Stimulated activated CD4-positive, alpha-beta T cell treated with anti-CD3 and anti-CD28 coated beads, Interleukin-1b, Interleukin-23, amount 100 ng/mL, for 24 hours (primary cell): ENCODE data around the gene SPHK2.
"Not testable (repeated sequence)": the region's sequence is repeated elsewhere in the genome, so short reads cannot be mapped to it uniquely, and the experiment has no call there.

Experiments used
- DNase-seq, 4 experiments: peaks; one replicate each; pipeline ENCODE4 v3.0.0-alpha.2; 2020; ENCODE audit warnings: low read depth in 4 of 4, low spot score in 1 of 4

The SPHK2 gene

DNA sequence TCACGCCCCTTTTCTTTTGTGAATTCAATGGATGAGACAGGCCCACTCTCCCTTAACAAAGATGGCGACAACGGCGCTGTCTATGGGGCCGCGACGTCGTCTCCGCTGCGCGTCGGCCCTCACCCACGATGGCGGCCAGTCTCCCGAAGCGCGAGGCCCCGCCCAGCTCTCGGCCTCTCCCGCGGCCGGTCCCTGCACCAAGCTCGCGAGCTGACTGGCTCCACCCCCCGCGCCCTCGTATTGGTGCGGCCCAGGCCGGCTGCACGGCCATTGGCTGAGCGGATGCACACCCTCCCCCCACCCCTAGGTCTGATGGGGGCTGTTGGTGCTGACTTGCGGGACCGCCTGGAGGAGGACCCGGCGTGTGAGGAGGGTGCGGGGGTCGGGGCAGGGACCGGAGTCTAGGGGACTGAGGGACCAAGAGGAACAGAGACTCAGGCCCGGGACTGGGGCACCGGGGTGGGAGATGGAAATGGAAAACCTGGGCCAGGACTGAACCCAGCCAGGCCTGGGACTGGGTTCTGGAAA lies 4.8 kb downstream of the SPHK2 start:
- DNase-seq, result peak; percentile 92 to 98 (median 95)

DNA sequence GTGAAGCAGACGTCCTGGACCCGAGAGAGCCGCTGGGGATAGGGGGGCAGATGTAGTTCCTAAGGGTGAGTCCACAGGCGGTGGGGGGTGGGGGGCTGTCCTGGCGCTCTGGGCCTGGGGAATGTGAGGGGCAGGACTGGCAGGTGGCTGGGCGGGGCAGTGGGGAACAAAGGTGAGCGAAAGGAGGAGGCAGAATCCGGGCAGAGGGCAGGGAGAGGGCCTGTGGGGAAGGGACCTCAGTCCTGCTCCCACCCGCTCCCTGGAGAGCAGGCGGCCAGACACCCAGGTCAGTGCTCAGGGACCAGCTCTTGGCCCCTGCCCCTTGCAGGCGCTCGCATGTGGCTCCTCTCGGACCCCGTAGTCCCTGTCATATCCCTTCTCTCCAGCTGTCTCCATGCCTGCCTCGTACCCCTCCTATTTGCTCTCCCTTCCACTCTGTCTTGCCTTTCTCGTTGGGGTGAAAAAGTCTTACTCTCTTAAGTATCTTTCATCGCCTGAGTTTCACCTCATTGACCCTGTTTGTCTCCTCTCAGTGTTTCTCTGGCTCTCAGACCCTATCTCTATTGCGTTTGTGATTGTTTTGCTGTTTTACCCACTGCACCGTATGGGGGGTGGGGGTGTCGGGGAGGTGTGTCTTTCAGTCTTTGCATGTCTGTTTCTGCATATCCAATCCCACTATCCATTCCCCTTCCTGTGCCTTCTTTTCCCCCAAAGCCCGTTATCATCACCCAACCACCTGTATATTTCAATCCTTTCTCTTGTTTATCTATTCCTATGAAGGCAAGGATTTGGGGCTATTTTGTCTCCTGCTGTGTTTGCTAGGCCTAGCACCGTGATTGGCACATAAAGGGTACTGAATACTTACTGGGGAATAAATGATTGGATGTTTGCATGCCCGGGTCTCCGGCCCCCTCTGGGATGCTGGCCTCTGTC lies 5.8 kb downstream of the SPHK2 start:
- DNase-seq, result no peak

DNA sequence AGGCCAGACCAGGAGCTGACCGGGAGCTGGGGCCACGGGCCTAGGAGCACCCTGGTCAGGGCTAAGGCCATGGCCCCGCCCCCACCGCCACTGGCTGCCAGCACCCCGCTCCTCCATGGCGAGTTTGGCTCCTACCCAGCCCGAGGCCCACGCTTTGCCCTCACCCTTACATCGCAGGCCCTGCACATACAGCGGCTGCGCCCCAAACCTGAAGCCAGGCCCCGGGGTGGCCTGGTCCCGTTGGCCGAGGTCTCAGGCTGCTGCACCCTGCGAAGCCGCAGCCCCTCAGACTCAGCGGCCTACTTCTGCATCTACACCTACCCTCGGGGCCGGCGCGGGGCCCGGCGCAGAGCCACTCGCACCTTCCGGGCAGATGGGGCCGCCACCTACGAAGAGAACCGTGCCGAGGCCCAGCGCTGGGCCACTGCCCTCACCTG lies 6.6 kb downstream of the SPHK2 start:
- DNase-seq, result no peak

DNA sequence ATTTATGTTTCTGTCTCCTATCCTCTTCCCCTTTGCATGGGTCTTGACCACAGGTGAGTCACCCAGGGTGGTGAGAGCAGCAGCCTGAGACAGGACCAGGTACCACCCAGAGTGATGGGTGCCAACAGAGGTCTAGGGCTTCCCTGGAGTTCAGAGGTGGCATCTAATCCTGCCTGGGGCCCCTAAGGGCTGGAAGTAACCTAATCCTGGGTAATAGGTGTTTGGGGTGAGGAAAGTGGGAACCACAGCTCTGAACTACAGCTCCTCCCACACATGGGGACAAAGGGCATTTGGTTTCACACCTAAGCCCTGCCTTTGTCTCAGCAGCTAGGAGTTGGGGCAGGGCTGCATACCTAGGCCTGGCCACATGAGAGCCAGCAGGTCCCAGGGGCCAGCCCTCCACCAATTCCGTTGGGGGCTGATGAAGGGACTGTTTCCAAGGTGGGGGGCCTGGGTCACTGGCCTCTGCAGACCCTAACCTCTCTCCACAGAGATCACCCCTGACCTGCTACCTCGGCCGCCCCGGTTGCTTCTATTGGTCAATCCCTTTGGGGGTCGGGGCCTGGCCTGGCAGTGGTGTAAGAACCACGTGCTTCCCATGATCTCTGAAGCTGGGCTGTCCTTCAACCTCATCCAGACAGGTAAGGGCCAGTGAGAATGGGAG lies 8.0 kb downstream of the SPHK2 start:
- DNase-seq, result no peak

DNA sequence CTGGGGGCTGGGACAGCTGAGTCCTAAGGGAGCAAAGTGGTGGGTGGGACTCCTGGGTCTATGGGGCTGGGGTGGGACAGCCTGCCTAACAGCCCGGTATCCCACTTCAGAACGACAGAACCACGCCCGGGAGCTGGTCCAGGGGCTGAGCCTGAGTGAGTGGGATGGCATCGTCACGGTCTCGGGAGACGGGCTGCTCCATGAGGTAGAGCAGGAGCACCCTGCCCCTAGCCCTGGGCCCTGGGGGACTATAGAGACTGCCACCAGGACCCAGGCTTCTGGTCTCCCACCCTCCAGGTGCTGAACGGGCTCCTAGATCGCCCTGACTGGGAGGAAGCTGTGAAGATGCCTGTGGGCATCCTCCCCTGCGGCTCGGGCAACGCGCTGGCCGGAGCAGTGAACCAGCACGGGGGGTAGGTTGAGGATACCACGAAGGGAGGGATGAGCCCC lies 8.6 kb downstream of the SPHK2 start:
- DNase-seq, result no peak

DNA sequence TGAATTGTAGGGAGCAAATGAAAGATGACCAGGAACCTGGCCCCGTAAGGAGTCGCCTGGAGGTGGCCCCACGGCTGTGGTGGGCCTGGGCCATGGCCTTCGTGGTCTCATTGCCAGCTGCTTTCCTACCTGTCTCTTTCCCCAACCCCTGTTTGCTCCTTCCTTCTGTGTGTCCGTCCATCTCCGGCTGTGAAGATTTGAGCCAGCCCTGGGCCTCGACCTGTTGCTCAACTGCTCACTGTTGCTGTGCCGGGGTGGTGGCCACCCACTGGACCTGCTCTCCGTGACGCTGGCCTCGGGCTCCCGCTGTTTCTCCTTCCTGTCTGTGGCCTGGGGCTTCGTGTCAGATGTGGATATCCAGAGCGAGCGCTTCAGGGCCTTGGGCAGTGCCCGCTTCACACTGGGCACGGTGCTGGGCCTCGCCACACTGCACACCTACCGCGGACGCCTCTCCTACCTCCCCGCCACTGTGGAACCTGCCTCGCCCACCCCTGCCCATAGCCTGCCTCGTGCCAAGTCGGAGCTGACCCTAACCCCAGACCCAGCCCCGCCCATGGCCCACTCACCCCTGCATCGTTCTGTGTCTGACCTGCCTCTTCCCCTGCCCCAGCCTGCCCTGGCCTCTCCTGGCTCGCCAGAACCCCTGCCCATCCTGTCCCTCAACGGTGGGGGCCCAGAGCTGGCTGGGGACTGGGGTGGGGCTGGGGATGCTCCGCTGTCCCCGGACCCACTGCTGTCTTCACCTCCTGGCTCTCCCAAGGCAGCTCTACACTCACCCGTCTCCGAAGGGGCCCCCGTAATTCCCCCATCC lies 9.4 kb downstream of the SPHK2 start:
- DNase-seq, result no peak

DNA sequence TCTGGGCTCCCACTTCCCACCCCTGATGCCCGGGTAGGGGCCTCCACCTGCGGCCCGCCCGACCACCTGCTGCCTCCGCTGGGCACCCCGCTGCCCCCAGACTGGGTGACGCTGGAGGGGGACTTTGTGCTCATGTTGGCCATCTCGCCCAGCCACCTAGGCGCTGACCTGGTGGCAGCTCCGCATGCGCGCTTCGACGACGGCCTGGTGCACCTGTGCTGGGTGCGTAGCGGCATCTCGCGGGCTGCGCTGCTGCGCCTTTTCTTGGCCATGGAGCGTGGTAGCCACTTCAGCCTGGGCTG lies 9.9 kb downstream of the SPHK2 start:
- DNase-seq, result no peak

DNA sequence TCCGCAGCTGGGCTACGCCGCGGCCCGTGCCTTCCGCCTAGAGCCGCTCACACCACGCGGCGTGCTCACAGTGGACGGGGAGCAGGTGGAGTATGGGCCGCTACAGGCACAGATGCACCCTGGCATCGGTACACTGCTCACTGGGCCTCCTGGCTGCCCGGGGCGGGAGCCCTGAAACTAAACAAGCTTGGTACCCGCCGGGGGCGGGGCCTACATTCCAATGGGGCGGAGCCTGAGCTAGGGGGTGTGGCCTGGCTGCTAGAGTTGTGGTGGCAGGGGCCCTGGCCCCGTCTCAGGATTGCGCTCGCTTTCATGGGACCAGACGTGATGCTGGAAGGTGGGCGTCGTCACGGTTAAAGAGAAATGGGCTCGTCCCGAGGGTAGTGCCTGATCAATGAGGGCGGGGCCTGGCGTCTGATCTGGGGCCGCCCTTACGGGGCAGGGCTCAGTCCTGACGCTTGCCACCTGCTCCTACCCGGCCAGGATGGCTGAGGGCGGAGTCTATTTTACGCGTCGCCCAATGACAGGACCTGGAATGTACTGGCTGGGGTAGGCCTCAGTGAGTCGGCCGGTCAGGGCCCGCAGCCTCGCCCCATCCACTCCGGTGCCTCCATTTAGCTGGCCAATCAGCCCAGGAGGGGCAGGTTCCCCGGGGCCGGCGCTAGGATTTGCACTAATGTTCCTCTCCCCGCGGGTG lies 10.4 kb downstream of the SPHK2 start:
- no peak for DNase-seq

DNA sequence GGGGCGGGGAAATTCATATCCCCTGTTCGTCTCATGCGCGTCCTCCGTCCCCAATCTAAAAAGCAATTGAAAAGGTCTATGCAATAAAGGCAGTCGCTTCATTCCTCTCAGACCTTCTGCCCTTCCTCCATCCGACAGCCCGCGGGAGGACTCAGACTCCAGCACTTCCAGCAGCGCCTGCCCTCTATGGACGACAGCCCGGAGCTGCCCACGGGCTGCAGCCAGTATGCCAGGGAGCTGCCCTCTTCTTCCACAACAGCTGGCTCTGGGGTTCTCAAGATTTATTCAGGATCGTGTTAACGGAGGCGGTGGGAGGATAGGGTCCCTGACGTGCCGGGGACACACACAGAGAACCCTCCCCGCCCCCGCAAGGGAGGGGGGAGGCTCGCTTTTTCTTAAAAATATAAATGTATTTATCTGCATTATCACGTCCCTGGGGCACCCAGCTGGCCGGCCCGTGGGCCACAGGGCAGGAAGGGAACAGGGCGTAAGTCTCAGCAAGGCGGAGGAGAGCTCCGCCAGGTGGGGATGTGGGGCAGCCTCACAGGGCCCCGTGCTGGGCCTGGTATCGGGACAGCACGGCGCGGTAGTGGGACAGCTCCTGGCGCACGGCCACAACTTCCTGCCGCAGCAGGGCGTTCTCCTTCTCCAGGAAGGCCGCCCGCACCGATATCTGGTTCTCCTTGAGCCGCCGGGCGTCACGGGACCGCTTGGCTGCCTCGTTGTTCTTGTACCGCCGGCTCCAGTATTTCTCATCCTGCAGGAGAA lies 11.2 kb downstream of the SPHK2 start:
- no peak for DNase-seq

DNA sequence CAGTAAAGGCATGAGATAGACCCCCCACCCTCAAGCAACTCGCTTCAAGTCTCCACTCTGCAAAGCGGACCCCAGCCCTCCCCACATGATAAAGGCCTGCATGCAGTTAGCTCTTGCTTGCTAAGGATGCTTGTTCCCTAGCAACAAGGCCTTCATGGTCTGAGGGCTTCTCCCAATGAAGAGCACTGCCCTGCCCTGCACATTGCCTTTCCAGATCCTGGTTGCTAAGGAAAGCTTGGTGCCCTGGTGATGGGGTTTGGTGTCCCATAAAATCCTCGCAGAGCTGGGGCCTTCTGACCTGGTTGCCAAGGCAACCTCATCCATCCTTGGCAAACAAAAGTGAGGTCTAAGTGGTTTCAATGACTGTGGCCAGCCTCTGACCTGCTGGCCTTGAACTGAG lies 11.9 kb downstream of the SPHK2 start:
- no peak for DNase-seq

DNA sequence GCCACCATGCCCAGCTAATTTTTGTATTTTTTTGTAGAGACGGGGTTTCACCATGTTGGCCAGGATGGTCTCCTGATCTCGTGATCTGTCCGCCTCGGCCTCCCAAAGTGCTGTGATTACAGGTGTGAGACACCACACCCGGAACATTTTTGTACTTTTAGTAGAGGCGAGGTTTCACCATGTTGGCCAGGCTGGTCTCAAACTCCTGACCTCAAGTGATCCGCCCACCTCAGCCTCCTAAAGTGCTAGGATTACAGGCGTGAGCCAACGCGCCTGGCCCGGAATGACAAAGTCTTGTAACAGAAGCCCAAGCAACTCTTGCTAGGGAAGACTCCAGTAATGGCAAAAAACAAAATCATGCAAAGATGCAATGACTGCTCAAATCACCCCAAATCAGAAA lies 13.0 kb downstream of the SPHK2 start:
- not testable (repeated sequence) for DNase-seq

DNA sequence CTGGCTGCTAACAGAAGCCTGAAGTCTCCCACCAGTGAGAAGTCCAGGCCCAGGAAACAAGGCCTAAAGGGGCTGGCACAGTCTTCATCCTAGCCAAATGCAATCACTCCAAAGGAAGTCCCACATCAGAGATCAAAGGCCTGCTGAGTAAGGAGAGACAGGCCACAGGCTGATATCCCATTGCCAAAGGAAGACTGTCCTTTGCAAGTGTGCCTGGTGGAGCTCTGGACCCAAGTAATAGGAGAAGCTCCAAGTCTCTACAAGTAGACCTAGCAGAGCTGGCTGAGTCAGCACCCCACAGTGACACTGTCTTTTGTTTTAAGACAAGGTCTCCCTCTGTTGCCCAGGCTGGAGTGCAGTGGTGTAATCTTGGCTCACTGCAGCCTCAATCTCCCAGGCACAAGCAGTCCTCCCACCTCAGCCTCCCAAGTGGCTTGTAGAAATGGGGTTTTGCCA lies 13.4 kb downstream of the SPHK2 start:
- no peak for DNase-seq

DNA sequence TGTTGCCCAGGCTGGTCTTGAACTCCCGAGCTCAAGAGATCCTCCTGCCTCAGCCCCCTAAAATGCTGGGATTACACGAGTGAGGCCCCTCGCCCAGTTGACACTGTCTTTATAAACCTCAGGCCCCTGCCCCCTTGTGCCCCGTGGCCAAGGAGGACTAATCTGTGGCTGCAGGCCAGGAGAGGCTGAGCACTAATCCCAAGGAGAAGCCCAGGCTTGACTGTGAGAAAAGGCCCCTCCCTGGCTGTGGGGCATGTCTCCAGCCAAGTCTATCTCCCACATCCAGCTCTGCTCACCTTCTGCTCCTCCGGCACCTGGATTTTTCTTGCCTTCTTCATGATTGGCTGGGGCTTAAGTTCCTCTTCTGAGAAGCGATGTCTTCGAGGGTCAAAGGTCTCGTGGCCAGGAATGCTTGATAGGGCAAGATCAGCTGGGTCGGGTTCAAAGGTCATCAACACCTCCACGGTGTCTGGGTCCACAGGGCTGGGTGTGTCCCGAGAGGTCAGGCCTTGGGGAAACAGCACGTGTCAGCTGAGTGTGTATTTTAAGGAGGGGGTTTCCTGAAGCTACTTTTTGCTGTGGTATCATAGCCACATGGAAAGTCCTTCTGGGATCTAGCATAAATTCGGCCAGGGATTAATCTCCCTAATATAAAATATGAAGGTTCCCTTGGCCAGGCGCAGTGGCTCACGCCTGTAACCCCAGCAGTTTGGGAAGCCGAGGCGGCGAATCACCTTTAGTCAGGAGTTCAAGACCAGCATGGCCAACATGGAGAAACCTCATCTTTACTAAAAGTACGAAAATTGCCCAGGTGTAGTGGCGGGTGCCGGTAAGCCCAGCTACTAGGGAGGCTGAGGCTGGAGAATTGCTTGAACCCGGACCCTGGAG lies 14.1 kb downstream of the SPHK2 start:
- DNase-seq, result no peak

DNA sequence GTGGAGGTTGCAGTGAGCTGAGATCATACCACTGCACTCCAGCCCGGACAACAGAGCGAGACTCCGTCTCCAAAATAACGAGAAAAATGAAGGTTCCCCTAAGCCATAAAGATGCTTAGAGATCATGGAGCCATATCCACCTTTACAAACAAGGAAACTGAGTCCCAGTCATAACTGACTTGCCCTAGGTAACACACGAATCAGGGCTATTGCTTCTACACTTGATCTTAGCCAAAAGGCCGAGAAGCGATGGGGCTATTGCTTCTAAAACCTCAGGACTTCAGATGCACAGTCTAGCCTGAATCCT lies 14.7 kb downstream of the SPHK2 start:
- no peak for DNase-seq

DNA sequence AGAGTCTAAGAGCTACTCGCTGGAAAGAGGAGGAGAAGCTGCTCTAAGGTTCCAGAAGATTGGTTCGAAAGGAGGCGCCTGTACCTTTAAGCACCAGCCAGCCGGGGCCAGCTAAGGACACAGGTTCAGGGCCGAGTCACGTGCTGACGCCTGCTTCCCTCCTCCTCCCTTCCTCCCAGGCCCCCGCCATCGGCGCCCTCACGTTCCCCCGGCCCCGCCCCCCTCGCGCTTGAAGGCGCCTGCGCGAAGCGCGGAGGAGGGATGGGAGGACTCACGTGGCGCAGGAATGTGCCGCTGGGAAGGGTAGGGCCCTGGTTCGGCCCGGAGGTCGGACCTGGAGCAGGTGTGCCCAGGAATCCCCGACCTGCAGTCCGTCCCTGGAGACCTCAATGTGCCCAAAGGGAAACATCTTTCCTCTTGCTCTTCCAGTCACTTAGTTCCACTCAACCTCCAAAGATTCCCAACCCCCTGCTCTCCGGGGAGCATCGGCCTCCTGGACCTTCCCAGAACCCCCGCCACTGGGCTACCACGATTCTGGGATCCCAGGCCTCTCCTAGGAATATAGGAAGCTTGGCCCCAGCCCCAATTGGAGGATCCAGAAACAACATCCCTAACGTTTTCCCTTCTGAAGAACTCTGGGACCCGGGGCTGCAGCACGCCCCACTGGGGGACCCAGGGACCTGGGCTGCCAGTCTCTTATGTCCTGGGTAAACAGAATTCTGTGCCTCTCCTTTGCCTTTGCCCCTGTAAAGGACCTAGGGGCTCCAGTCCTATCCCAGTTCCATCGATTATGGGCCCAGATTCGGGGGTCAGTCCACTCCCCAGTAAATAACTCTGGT lies 15.3 kb downstream of the SPHK2 start:
- DNase-seq, result peak; percentile 86 to 94 (median 90)

DNA sequence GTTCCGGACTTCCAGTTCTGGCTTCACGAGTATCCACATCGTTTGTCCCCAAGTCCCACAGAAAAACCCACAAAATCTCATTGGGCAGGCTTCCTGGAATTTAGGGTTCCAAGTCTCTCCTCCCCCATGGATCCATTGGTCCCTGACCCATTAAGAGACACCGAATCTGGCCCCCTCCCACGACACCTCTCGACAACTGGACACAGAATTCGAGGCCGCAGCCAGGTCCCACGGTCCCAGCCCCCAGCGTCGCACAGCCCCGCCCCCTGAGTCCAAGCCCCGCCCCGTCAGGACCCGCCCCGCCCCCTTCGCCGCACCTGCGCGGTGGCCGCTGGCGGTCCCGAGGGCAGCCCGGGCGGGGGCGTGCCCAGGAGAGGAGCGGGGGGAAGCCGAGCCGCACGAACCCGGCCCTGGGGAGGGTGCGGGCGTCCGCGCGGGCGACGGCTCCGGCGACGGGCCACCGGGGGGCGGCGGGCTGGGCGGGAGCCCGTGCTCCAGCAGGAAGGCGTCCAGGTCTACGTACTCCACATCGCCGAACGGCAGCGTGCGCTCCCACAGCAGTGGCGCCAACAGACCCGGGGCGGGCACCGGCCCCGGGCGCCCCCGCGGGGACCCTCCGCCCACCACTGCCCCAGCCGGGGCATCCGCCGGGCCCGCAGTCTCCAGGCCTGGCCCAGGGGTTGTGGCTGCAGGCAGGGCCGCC lies 16.1 kb downstream of the SPHK2 start:
- peak in 3 of 4 experiments; percentile 62 to 76 (median 72) for DNase-seq

DNA sequence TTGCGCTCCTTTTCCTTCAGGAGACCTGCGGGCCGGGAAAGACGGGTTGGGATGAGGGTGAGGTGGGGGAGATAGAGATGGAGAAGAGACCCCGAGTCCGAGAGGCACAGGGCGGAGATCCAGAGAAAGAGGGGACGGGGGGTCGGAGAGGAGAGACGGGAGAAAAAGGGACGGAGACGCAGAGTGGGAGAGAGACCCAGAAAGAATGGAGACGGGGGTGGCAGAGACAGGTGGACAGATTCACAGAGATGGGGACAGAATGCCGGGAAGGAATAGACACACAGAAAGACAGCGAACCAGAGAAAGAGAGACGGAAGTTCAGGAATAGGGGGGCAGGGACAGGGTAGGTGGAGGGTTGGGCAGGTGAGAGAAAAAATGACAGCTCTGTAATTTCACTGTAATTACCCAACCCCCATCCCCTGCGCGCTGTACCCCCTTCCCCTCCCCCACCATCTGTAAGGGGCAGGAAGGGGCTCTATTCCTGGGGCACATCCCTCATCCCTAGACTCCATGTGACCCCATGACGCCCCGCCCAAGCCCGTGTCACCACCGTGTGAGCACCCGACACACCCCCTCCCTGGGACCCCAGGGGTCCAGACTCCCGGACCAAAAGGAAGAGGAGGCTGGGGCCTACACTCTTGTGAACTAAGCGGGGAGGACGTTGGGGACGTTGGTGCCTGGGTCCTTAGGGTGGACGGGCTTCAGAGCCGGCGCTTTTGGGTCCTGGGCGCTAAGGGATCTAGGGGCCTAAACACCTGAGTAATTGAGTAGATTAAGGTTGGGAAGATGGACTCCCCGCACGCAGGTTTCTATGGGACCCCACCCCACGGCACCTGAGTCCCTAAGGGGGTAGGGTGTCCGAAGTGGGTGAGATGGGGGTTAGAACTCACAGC lies 16.9 kb downstream of the SPHK2 start:
- no peak for DNase-seq
